Naive thymus-derived CD4-positive, alpha-beta T cell (primary cell): ENCODE measurements around the gene SCG5. TPM values are rescaled to one million over a fixed set of nuclear protein-coding genes. Genes with fewer than 3 reads are reported as not detected.
"Not testable (repeated sequence)": the region's sequence is repeated elsewhere in the genome, so short reads cannot be mapped to it uniquely, and the experiment has no call there.

Source experiments
- ATAC-seq: fragments of 150-1000 bp; cut with Tn5 transposase; 2 replicates; pipeline ENCODE4 v1.10.0; 2021; ENCODE audit warnings: mild to moderate bottlenecking, moderate library complexity
- CTCF ChIA-PET: fragments of 350-600 bp; sonication (Branson Sonifier 250); formaldehyde crosslinking; loops from one replicate; lab custom pipeline; 2021; ENCODE audit warnings: antibody characterized with exemption; lab: Charles Lee
- POLR2A ChIA-PET: fragments of 350-600 bp; sonication (Branson Sonifier 250); formaldehyde crosslinking; loops from one replicate; lab custom pipeline; 2021; ENCODE audit warnings: antibody characterized with exemption, inconsistent platforms; lab: Charles Lee
- DNase-seq, 9 donors: peaks; one replicate each; pipeline versions ENCODE4 v3.0.0 to v3.0.0-alpha.2; 2020 to 2022; ENCODE audit warnings: mixed read lengths in 1 of 9
- H3K27ac ChIP-seq: one replicate; pipeline ENCODE4 v1.7.0; 2013; ENCODE audit warnings: mild to moderate bottlenecking, low read depth, low read length, moderate library complexity
- H3K27me3 ChIP-seq, 2 donors: one replicate each; pipeline ENCODE4 v1.7.0; 2013; ENCODE audit warnings: low read length in 2 of 2, mild to moderate bottlenecking in 2 of 2, moderate library complexity in 2 of 2; ENCODE audit not compliant: control insufficient read depth in 2 of 2, insufficient read depth in 2 of 2
- H3K36me3 ChIP-seq, 3 experiments: 1 replicate in 2 of 3; 2 replicates in 1 of 3; pipeline ENCODE4 v1.7.0; 2013; ENCODE audit warnings: low read length in 3 of 3, mild to moderate bottlenecking in 3 of 3, moderate library complexity in 1 of 3; ENCODE audit not compliant: insufficient read depth in 3 of 3, control insufficient read depth in 2 of 3
- H3K4me1 ChIP-seq, 2 donors: one replicate each; pipeline ENCODE4 v1.7.0; 2013; ENCODE audit warnings: low read length in 2 of 2, mild to moderate bottlenecking in 2 of 2, moderate library complexity in 1 of 2; ENCODE audit not compliant: control insufficient read depth in 2 of 2, insufficient read depth in 2 of 2
- H3K4me3 ChIP-seq: 2 replicates; pipeline ENCODE4 v1.7.0; 2013; ENCODE audit warnings: mild to moderate bottlenecking, low read length
- H3K9me3 ChIP-seq, 3 experiments: 1 replicate in 2 of 3; 2 replicates in 1 of 3; pipeline ENCODE4 v1.7.0; 2013; ENCODE audit warnings: low read length in 3 of 3; ENCODE audit not compliant: control insufficient read depth in 2 of 3
- H3K27ac Mint-ChIP-seq, 9 donors: one replicate each; pipeline ENCODE4 v1.8.0; 2020 to 2022; ENCODE audit warnings: mixed read lengths in 9 of 9, mild to moderate bottlenecking in 8 of 9, moderate library complexity in 5 of 9, inconsistent platforms in 2 of 9
- H3K27me3 Mint-ChIP-seq, 5 donors: one replicate each; pipeline ENCODE4 v1.8.0; 2021 to 2022; ENCODE audit warnings: mixed read lengths in 5 of 5, mild to moderate bottlenecking in 1 of 5
- H3K36me3 Mint-ChIP-seq, 5 donors: one replicate each; pipeline ENCODE4 v1.8.0; 2020 to 2022; ENCODE audit warnings: mixed read lengths in 5 of 5, mild to moderate bottlenecking in 3 of 5, inconsistent platforms in 1 of 5
- H3K4me1 Mint-ChIP-seq, 7 donors: one replicate each; pipeline ENCODE4 v1.8.0; 2020 to 2022; ENCODE audit warnings: mixed read lengths in 7 of 7, mild to moderate bottlenecking in 3 of 7, inconsistent platforms in 1 of 7
- H3K4me3 Mint-ChIP-seq, 10 donors: one replicate each; pipeline ENCODE4 v1.8.0; 2020 to 2022; ENCODE audit warnings: mild to moderate bottlenecking in 10 of 10, mixed read lengths in 10 of 10, moderate library complexity in 6 of 10, inconsistent platforms in 2 of 10
- H3K9me3 Mint-ChIP-seq, 11 donors: one replicate each; pipeline ENCODE4 v1.8.0; 2020 to 2022; ENCODE audit warnings: mixed read lengths in 11 of 11, mild to moderate bottlenecking in 4 of 11, inconsistent platforms in 1 of 11, moderate library complexity in 1 of 11
- intact Hi-C, 2 donors: fragments of 100-400 bp; cut with micrococcal nuclease; formaldehyde crosslinking; loops; one replicate each; pipeline ENCODE4 v1.15.1; 2023
- polyA plus RNA-seq, 2 donors: library from polyadenylated mRNA; unstranded; fragments of 300-500 nt; fragmentation: Illumina TruSeq; gene quantifications; one replicate each; pipeline ENCODE4 v1.2.3, GENCODE V29; 2021
- total RNA-seq, 6 experiments: library from RNA in 5 of 6; stranded (reverse) in 5 of 6; gene quantifications; 1 replicate in 5 of 6; 2 replicates in 1 of 6; pipeline ENCODE4 v1.2.3 and lab custom pipeline; 2021 to 2026

SCG5 gene
- total and polyA plus RNA-seq, 7 experiments from 2014 or later, result 0.37 to 2.8 (median 0.57) TPM; not detected in 2

DNA sequence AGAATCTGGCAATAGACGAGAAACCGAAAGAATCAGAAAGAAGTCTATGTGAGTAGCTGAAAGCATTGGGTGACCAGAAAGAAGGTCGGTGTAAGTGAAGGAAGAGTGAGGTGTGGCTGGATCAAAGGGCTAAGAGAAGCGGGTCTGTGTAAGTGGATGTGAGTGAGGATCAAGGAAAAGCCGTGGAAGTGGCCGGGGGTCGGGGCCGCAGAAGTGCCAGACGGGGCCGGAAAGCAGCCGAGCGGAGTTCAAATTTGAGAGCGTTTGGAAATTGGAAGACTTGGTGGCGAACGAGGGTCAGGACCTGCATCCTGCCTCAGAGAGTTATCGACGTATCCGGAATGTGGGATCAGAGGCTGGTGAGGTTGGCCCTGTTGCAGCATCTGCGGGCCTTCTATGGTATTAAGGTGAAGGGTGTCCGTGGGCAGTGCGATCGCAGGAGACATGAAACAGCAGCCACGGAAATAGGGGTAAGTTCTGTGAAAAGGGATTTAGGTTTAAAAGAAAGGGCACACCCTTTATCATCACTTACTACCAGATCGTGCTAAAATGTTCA, 25.6 kb upstream of the SCG5 start:
- POLR2A ChIA-PET, H3K4me1 ChIP-seq, H3K9me3 Mint-ChIP-seq, H3K27me3 ChIP-seq, CTCF ChIA-PET, H3K9me3 ChIP-seq, intact Hi-C loops, H3K27me3 Mint-ChIP-seq, H3K36me3 ChIP-seq: not testable (repeated sequence)
- Histone ChIP-seq H3K27ac (peak overlapping the region; percentile 45), H3K4me3 (peak overlapping the region; percentile 71)
- peak in 1 of 9 donors; percentile 32 for DNase-seq
- Mint-ChIP-seq H3K4me3 (peak overlapping the region; percentile 89 to 99 (median 96)), H3K4me1 (peaks cover 9 to 20% (median 16%) of the 10 kb centered on the region in 7 donors), H3K27ac (peak overlapping the region; percentile 86 to 99 (median 95)), H3K36me3 (peaks cover 0 to 11% (median 0%) of the 10 kb centered on the region in 5 donors)
- peak; percentile 0 for ATAC-seq

DNA sequence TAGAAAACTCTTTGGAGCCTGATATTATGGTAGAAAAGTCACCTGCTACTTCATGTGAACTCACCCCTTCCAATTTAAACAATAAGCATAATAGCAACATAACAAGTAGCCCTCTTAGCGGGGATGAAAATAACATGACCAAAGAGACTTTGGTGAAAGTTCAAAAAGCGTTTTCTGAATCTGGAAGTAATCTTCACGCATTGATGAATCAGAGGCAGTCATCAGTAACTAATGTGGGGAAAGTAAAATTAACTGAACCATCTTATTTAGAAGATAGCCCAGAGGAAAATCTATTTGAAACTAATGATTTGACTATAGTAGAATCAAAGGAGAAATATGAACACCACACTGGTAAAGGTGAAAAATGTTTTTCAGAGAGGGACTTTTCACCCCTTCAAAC, 5.1 kb upstream of the SCG5 start:
- intact Hi-C loops, result no loop called here
- no peaks in the 10 kb centered on the region for H3K9me3 ChIP-seq
- Mint-ChIP-seq H3K4me1 (peaks cover 0 to 11% (median 0%) of the 10 kb centered on the region in 7 donors), H3K36me3 (peaks cover 8 to 24% (median 14%) of the 10 kb centered on the region in 5 donors), H3K9me3 (no peaks in the 10 kb centered on the region), H3K4me3 (no peak overlapping the region), H3K27me3 (peaks cover 0 to 4% (median 4%) of the 10 kb centered on the region in 5 donors), H3K27ac (no peak overlapping the region)
- H3K4me3 ChIP-seq, result no peak overlapping the region
- no peak overlapping the region for H3K27ac ChIP-seq
- ChIA-PET CTCF (no interaction called here), POLR2A (no interaction called here)
- DNase-seq (no peak), ATAC-seq (no peak)
- H3K36me3 ChIP-seq, result peaks cover 0 to 11% (median 5%) of the 10 kb centered on the region in 3 experiments
- H3K4me1 ChIP-seq, result no peaks in the 10 kb centered on the region
- H3K27me3 ChIP-seq, result no peaks in the 10 kb centered on the region

- ATAC-seq (no peak), DNase-seq (no peak)
- Histone ChIP-seq H3K27ac (no peak overlapping the region), H3K4me1 (no peaks in the 10 kb centered on the region), H3K9me3 (no peaks in the 10 kb centered on the region), H3K4me3 (no peak overlapping the region), H3K27me3 (no peaks in the 10 kb centered on the region), H3K36me3 (peaks cover 0 to 11% (median 5%) of the 10 kb centered on the region in 3 experiments)
- Mint-ChIP-seq H3K4me3 (no peak overlapping the region), H3K36me3 (peaks cover 8 to 24% (median 14%) of the 10 kb centered on the region in 5 donors), H3K27ac (no peak overlapping the region), H3K9me3 (no peaks in the 10 kb centered on the region), H3K27me3 (peaks cover 0 to 9% (median 8%) of the 10 kb centered on the region in 5 donors), H3K4me1 (peaks cover 0 to 11% (median 0%) of the 10 kb centered on the region in 7 donors)
- ChIA-PET POLR2A (no interaction called here), CTCF (no interaction called here)
- intact Hi-C loops, result no loop called here
Measured at GRCh38 chr15:32636908-32637567, 4.5 kb upstream of the SCG5 start.

- intact Hi-C loops, result no loop called here
- no peak overlapping the region for H3K4me3 Mint-ChIP-seq
- POLR2A ChIA-PET, result no interaction called here
- no peak overlapping the region for H3K27ac Mint-ChIP-seq
- Histone ChIP-seq H3K9me3 (no peaks in the 10 kb centered on the region), H3K27me3 (no peaks in the 10 kb centered on the region), H3K4me1 (no peaks in the 10 kb centered on the region), H3K4me3 (no peak overlapping the region), H3K27ac (no peak overlapping the region), H3K36me3 (peaks cover 0 to 11% (median 5%) of the 10 kb centered on the region in 3 experiments)
- peaks cover 0 to 11% (median 0%) of the 10 kb centered on the region in 7 donors for H3K4me1 Mint-ChIP-seq
- H3K9me3 Mint-ChIP-seq, result no peaks in the 10 kb centered on the region
- H3K36me3 Mint-ChIP-seq, result peaks cover 8 to 24% (median 14%) of the 10 kb centered on the region in 5 donors
- CTCF ChIA-PET, result no interaction called here
- ATAC-seq (no peak), DNase-seq (no peak)
- H3K27me3 Mint-ChIP-seq, result peaks cover 0 to 10% (median 9%) of the 10 kb centered on the region in 5 donors
Measured at GRCh38 chr15:32637704-32638103, 3.8 kb upstream of the SCG5 start.

- CTCF ChIA-PET, result no interaction called here
- ATAC-seq, result no peak
- no peak overlapping the region for H3K4me3 ChIP-seq
- H3K9me3 ChIP-seq, result no peaks in the 10 kb centered on the region
- Mint-ChIP-seq H3K36me3 (peaks cover 0 to 18% (median 3%) of the 10 kb centered on the region in 5 donors), H3K27ac (no peak overlapping the region), H3K9me3 (no peaks in the 10 kb centered on the region), H3K4me3 (no peak overlapping the region), H3K4me1 (peaks cover 0 to 12% (median 0%) of the 10 kb centered on the region in 7 donors), H3K27me3 (peaks cover 0 to 15% (median 9%) of the 10 kb centered on the region in 5 donors)
- H3K4me1 ChIP-seq, result no peaks in the 10 kb centered on the region
- no peak overlapping the region for H3K27ac ChIP-seq
- intact Hi-C loops, result no loop called here
- H3K36me3 ChIP-seq, result no peaks in the 10 kb centered on the region
- POLR2A ChIA-PET, result no interaction called here
- no peaks in the 10 kb centered on the region for H3K27me3 ChIP-seq
- no peak for DNase-seq
Measured at GRCh38 chr15:32642667-32643435, 1.3 kb downstream of the SCG5 start.

- ChIA-PET POLR2A (no interaction called here), CTCF (no interaction called here)
- H3K9me3 ChIP-seq, result no peaks in the 10 kb centered on the region
- DNase-seq, result no peak
- no peaks in the 10 kb centered on the region for H3K36me3 ChIP-seq
- no peaks in the 10 kb centered on the region for H3K9me3 Mint-ChIP-seq
- H3K4me1 ChIP-seq, result no peaks in the 10 kb centered on the region
- no peak overlapping the region for H3K27ac Mint-ChIP-seq
- intact Hi-C loops, result no loop called here
- H3K27me3 ChIP-seq, result no peaks in the 10 kb centered on the region
- H3K27ac ChIP-seq, result no peak overlapping the region
- ATAC-seq, result no peak
- H3K4me3 ChIP-seq, result no peak overlapping the region
- peaks cover 0 to 12% (median 0%) of the 10 kb centered on the region in 7 donors for H3K4me1 Mint-ChIP-seq
- no peak overlapping the region for H3K4me3 Mint-ChIP-seq
- peaks cover 0 to 15% (median 9%) of the 10 kb centered on the region in 5 donors for H3K27me3 Mint-ChIP-seq
- H3K36me3 Mint-ChIP-seq, result peaks cover 0 to 24% (median 3%) of the 10 kb centered on the region in 5 donors
Measured at GRCh38 chr15:32643907-32644445, 2.5 kb downstream of the SCG5 start.
